Esophagus muscularis mucosa (tissue), 4 donors: ENCODE results near the gene ACLY. TPM values are rescaled to one million over a fixed set of nuclear protein-coding genes. Genes with fewer than 3 reads are reported as not detected.

Source experiments
- DNase-seq: peaks from one replicate; pipeline ENCODE4 v3.0.0-alpha.2; 2017; ENCODE audit errors: extremely low spot score
- H3K27ac ChIP-seq, 4 donors: fragments of 200-600 bp; sonication (generic); replicated peaks in 1 of 4; 1 replicate in 3 of 4; 2 replicates in 1 of 4; pipeline ENCODE4 v1.5.1; 2016 to 2019; ENCODE audit warnings: mild to moderate bottlenecking in 1 of 4
- H3K27me3 ChIP-seq, 4 donors: fragments of 200-600 bp; sonication (generic); one replicate each; pipeline versions ENCODE4 v1.5.1 to v1.6.0; 2016 to 2019
- H3K36me3 ChIP-seq, 4 donors: fragments of 200-600 bp; sonication (generic); one replicate each; pipeline ENCODE4 v1.5.1; 2016 to 2019
- H3K4me1 ChIP-seq, 4 donors: fragments of 200-600 bp; sonication (generic); one replicate each; pipeline ENCODE4 v1.5.1; 2016 to 2019
- H3K4me3 ChIP-seq, 4 donors: fragments of 200-600 bp; sonication (generic); 1 replicate in 2 of 4; 2 replicates in 2 of 4; pipeline ENCODE4 v1.5.1; 2016 to 2019; ENCODE audit warnings: mild to moderate bottlenecking in 4 of 4, moderate library complexity in 1 of 4
- H3K9me3 ChIP-seq, 4 donors: fragments of 200-600 bp; sonication (generic); 1 replicate in 3 of 4; 2 replicates in 1 of 4; pipeline ENCODE4 v1.5.1; 2016 to 2019
- CTCF ChIP-seq, 3 experiments: fragments of 200-600 bp in 2 of 3; fragments of 450-650 bp in 1 of 3; sonication (generic) in 2 of 3; IDR thresholded peaks; one replicate each; pipeline ENCODE4 v1.5.1; 2017 to 2019; ENCODE audit warnings: antibody characterized with exemption in 3 of 3, mild to moderate bottlenecking in 2 of 3, moderate library complexity in 1 of 3
- EP300 ChIP-seq: sonication (generic); formaldehyde crosslinking; IDR thresholded peaks from one replicate; pipeline ENCODE4 v1.6.1; 2017; ENCODE audit warnings: antibody characterized with exemption
- POLR2A ChIP-seq: fragments of 450-650 bp; IDR thresholded peaks from one replicate; pipeline ENCODE4 v1.6.1; 2017; ENCODE audit warnings: antibody characterized with exemption, moderate library complexity, mild to moderate bottlenecking, low read depth
- POLR2AphosphoS5 ChIP-seq, 2 donors: sonication (generic); formaldehyde crosslinking; IDR thresholded peaks; one replicate each; pipeline ENCODE4 v1.6.1; 2017; ENCODE audit warnings: antibody characterized with exemption in 2 of 2
- WGBS: methylation state at CpG from one replicate; pipeline ENCODE4 v1.1.5; 2018; 5-methylcytosine and 5-hydroxymethylcytosine counted together
- intact Hi-C: fragments of 100-400 bp; cut with DNase I; formaldehyde crosslinking; loops from one replicate; pipeline ENCODE4 v1.15.1; 2023
- total RNA-seq, 4 donors: library from RNA; depleted of rRNA; stranded (reverse); fragments of >200 nt; gene quantifications; one replicate each; pipeline versions ENCODE4 v1.1.0 to v1.2.1, GENCODE V29; 2016

ACLY gene
- total RNA-seq, 4 donors from 2014 or later, result 52.3 to 87.7 (median 71.3) TPM

DNA sequence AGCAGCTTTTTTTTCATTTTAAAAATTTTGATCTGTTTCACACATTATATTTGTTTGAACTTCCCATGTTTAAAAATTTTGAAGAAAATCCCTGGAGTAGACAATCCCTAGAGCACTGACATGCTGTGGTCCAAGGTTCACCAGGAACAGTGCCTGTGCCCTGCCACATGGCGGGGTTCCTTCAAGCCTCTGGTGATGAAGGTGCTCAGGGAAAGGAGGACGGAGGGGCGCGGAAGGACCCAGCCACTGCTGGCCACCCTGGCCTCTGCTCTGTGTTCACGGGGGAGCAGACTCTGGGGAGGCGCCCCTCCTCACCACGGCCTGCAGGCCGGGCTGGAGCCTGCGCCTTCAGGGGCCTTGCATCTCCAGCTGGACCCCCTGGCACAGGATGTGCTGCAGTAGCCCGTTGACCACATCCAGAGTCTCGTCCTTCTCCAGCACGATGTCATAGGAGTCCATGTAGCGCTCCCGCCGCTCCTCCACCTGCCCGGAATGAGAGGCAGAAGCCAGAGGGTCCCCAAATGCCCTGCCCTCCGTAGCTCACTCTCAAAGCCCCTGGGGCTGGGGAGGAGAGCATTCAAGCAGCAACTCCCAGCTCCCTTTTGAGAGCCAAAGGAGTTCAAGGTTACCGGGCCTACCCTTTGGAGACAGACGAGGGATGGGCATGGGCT lies 93.4 kb downstream of the ACLY start:
- H3K9me3 ChIP-seq, result no peaks in the 10 kb centered on the region
- no peak for TF ChIP-seq CTCF (IDR thresholded peaks at IDR 0.05)
- no peak for TF ChIP-seq POLR2A
- no peak for TF ChIP-seq EP300
- no peak for TF ChIP-seq POLR2AphosphoS5 (IDR thresholded peaks at IDR 0.05)
- no peak overlapping the region for H3K4me3 ChIP-seq
- intact Hi-C loops, result no loop called here
- H3K4me1 ChIP-seq, result peaks cover 0 to 4% (median 0%) of the 10 kb centered on the region in 4 donors
- WGBS, result 88% methylated on average over 15 of the region's 19 CpGs
- no peaks in the 10 kb centered on the region for H3K27me3 ChIP-seq
- H3K36me3 ChIP-seq, result peaks cover 32 to 60% (median 55%) of the 10 kb centered on the region in 4 donors
- H3K27ac ChIP-seq, result no peak overlapping the region
- DNase-seq, result no peak

DNA sequence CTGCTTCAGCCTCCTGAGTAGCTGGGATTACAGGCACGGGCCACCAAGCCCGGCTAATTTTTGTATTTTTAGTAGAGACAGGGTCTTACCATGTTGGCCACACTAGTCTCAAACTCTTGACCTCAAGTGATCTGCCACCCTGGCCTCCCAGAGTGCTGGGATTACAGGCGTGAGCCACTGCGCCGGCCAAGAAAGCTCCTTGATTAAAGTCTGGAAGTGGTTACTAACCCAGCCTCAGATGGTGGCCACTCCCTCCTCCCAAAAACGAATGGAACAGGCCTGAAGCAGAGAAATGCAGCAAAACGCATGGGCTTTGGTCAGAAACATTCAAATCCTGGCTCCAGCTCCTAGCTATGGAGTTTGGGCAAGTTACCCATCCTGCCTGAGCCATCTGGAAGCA lies 94.7 kb downstream of the ACLY start:
- Histone ChIP-seq H3K36me3 (peaks cover 32 to 48% (median 43%) of the 10 kb centered on the region in 4 donors), H3K27ac (no peak overlapping the region), H3K4me1 (peaks cover 0 to 4% (median 0%) of the 10 kb centered on the region in 4 donors), H3K27me3 (no peaks in the 10 kb centered on the region), H3K4me3 (no peak overlapping the region), H3K9me3 (no peaks in the 10 kb centered on the region)
- TF ChIP-seq EP300 (no peak), POLR2AphosphoS5 (IDR thresholded peaks at IDR 0.05) (no peak), POLR2A (no peak), CTCF (IDR thresholded peaks at IDR 0.05) (no peak)
- intact Hi-C loops, result no loop called here
- DNase-seq, result no peak
- 76% methylated on average over 5 of the region's 7 CpGs for WGBS

DNA sequence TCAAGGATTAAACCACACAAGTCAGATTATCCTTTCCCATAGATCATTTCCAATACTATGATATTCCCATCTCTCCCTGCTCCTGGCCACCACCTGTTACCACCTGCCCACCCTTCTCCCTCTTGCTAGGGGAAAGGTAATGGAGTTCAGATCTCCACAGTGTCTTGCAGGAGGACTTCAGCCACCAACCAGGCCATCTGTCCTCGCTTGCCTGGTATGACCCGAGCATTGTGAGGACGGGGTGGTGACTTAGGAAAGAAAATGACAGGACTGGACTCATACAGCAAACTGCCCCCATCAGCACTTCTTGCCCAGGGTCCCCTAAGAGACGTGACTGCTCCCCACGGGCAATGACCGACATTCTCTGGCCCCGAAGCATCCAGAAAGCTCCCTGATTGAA lies 95.2 kb downstream of the ACLY start:
- Histone ChIP-seq H3K4me3 (no peak overlapping the region), H3K27ac (no peak overlapping the region), H3K9me3 (no peaks in the 10 kb centered on the region), H3K36me3 (peaks cover 31 to 44% (median 40%) of the 10 kb centered on the region in 4 donors), H3K4me1 (peaks cover 0 to 4% (median 0%) of the 10 kb centered on the region in 4 donors), H3K27me3 (no peaks in the 10 kb centered on the region)
- TF ChIP-seq POLR2AphosphoS5 (IDR thresholded peaks at IDR 0.05) (no peak), CTCF (IDR thresholded peaks at IDR 0.05) (no peak), EP300 (no peak), POLR2A (no peak)
- WGBS, result 88% methylated on average over 7 of the region's 7 CpGs
- DNase-seq, result no peak
- intact Hi-C loops, result no loop called here

GRCh38 chr17:41823141-41823524 lies 95.6 kb downstream of the ACLY start:
- no peaks in the 10 kb centered on the region for H3K27me3 ChIP-seq
- no peak overlapping the region for H3K4me3 ChIP-seq
- H3K36me3 ChIP-seq, result peaks cover 27 to 43% (median 38%) of the 10 kb centered on the region in 4 donors
- no peaks in the 10 kb centered on the region for H3K9me3 ChIP-seq
- peaks cover 0 to 4% (median 0%) of the 10 kb centered on the region in 4 donors for H3K4me1 ChIP-seq
- intact Hi-C loops, result no loop called here
- WGBS, result 85% methylated on average over 1 of the region's 1 CpG
- no peak overlapping the region for H3K27ac ChIP-seq
- TF ChIP-seq POLR2A (no peak), POLR2AphosphoS5 (IDR thresholded peaks at IDR 0.05) (no peak), EP300 (no peak), CTCF (IDR thresholded peaks at IDR 0.05) (no peak)
- DNase-seq, result no peak
